Small intestine (tissue), 7 donors: ENCODE data around the gene GALNT9. TPM values are rescaled to one million over a fixed set of nuclear protein-coding genes. Genes with fewer than 3 reads are reported as not detected.

Experiments
- DNase-seq, 2 donors: peaks; one replicate each; pipeline versions ENCODE4 v3.0.0 to v3.0.0-alpha.2; 2013
- FAIRE-seq: peaks from 2 replicates; lab custom pipeline; 2012; peaks lifted over from hg19 to GRCh38; lab: Jason Lieb, UNC
- H3K27ac ChIP-seq, 3 donors: one replicate each; pipeline ENCODE4 v1.5.1; 2013; ENCODE audit warnings: low read length in 2 of 3, mild to moderate bottlenecking in 2 of 3, control low read depth in 1 of 3, inconsistent platforms in 1 of 3, low read depth in 1 of 3, moderate library complexity in 1 of 3
- H3K27me3 ChIP-seq, 3 donors: one replicate each; pipeline ENCODE4 v1.6.1; 2013; ENCODE audit warnings: low read length in 3 of 3, inconsistent platforms in 1 of 3; ENCODE audit not compliant: control insufficient read depth in 3 of 3, insufficient read depth in 3 of 3
- H3K36me3 ChIP-seq, 3 donors: one replicate each; pipeline ENCODE4 v1.6.1; 2013; ENCODE audit warnings: low read length in 3 of 3, inconsistent platforms in 1 of 3, low read depth in 1 of 3, mild to moderate bottlenecking in 1 of 3, moderate library complexity in 1 of 3; ENCODE audit not compliant: control insufficient read depth in 3 of 3, insufficient read depth in 2 of 3
- H3K4me1 ChIP-seq, 3 donors: one replicate each; pipeline ENCODE4 v1.6.1; 2013; ENCODE audit warnings: low read length in 2 of 3, inconsistent platforms in 1 of 3, low read depth in 1 of 3, mild to moderate bottlenecking in 1 of 3, moderate library complexity in 1 of 3; ENCODE audit not compliant: control insufficient read depth in 3 of 3, insufficient read depth in 2 of 3
- H3K4me3 ChIP-seq, 3 donors: one replicate each; pipeline ENCODE4 v1.5.1; 2013; ENCODE audit warnings: low read length in 3 of 3, control low read depth in 1 of 3, inconsistent platforms in 1 of 3, low read depth in 1 of 3, mild to moderate bottlenecking in 1 of 3, moderate library complexity in 1 of 3
- H3K9me3 ChIP-seq, 2 donors: one replicate each; pipeline ENCODE4 v1.6.1; 2013; ENCODE audit warnings: low read depth in 1 of 2, low read length in 1 of 2; ENCODE audit not compliant: control insufficient read depth in 2 of 2, insufficient read depth in 1 of 2
- WGBS, 3 donors: extraction: QIAGEN DNeasy Blood & Tissue Kit; methylation state at CpG; one replicate each; pipeline ENCODE4 v1.1.7; 2013; 5-methylcytosine and 5-hydroxymethylcytosine counted together
- polyA plus RNA-seq, 4 donors: library from polyadenylated mRNA; stranded (reverse) in 3 of 4; unstranded in 1 of 4; fragments of 200-250 nt in 3 of 4; fragments of 120-200 nt in 1 of 4; gene quantifications; one replicate each; pipeline versions ENCODE4 v1.2.1 to v1.2.3, GENCODE V29; 2013
- donor health status: healthy with polysubstance abuse.
- donor health status: control.
- donor health status: control.
- donor health status: Bipolar disorder and iron deficiency.
- donor health status: healthy.

Gene GALNT9
- polyA plus RNA-seq, 4 donors = 0.79 to 2.6 TPM; not detected in 2

DNA sequence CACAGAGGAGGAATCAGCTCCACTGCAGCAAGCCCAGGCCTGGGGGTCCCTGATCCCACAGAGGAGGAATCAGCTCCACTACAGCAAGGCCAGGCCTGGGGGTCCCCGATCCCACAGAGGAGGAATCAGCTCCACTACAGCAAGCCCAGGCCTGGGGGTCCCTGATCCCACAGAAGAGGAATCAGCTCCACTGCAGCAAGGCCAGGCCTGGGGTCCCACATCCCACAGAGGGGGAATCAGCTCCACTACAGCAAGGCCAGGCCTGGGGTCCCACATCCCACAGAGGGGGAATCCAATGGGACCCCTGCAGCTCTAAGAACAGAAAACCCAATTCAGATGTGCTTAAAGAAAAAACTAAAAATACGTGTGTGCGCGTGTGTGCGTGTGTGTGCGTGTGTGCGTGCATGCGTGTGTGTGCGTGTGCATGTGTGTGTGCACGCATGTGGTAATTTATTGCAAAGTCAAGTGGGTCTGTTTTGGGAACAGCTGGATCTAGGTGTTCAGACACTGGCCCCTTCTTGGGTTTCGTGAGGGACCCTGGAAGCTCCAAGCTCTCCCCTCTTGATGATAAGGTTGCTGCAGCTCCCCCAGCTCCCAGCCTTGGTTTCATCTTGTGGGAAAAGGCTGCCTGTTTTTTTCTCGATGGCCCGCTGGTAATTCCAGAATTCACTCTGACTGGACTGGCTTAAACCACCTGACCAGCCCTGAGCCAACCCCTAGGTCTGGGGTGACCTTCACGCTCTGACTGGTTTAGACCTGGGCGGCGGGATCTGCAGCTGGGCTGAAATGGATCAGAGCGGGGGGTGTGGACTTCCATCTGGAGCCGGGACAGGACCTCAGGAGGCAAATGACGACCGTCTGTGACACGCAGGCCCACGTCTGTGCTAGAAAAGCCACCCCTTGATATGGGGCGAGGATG lies 47.1 kb downstream of the GALNT9 start:
- Histone ChIP-seq H3K27me3 (peaks cover 0 to 45% (median 2%) of the 10 kb centered on the region in 3 donors), H3K27ac (no peak overlapping the region), H3K4me1 (peaks cover 0 to 18% (median 0%) of the 10 kb centered on the region in 3 donors), H3K36me3 (no peaks in the 10 kb centered on the region), H3K4me3 (no peak overlapping the region), H3K9me3 (no peaks in the 10 kb centered on the region)
- WGBS, 3 donors = 80 to 87% (median 81%) methylated on average over 22 to 23 of the region's 23 CpGs
- FAIRE-seq = no peak
- no peak for DNase-seq

DNA sequence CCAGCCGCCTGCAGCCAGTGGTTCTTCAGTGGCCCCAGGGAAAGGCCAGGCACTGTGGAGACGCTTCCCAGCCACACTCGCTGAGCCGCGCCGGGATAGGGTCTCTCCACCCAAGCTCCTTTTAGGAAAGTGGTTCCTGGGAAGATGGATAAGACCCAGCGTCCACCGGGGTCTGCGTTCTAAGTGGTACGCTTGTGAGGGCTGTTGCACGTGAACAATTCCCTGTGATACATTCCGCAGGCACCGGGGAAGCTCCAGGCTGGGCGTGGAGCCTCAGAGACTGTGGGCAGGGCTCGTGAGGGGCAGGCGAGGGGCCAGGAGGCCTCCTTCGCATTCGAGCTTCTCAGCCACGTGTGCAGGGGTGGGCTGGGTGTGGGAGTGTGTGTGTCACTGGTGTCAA lies 48.4 kb downstream of the GALNT9 start:
- peaks cover 0 to 34% (median 4%) of the 10 kb centered on the region in 3 donors for H3K27me3 ChIP-seq
- H3K9me3 ChIP-seq = no peaks in the 10 kb centered on the region
- H3K27ac ChIP-seq = no peak overlapping the region
- H3K36me3 ChIP-seq = no peaks in the 10 kb centered on the region
- no peak overlapping the region for H3K4me3 ChIP-seq
- WGBS, 3 donors = 54 to 60% (median 55%) methylated on average over 19 of the region's 19 CpGs
- no peak for FAIRE-seq
- H3K4me1 ChIP-seq = peaks cover 0 to 20% (median 0%) of the 10 kb centered on the region in 3 donors
- no peak for DNase-seq

- no peaks in the 10 kb centered on the region for H3K36me3 ChIP-seq
- H3K27ac ChIP-seq = peak overlapping the region in 1 of 3 donors; percentile 58
- peaks cover 0 to 20% (median 0%) of the 10 kb centered on the region in 3 donors for H3K4me1 ChIP-seq
- no peak overlapping the region for H3K4me3 ChIP-seq
- WGBS, 3 donors = 39 to 62% (median 55%) methylated on average over 11 to 12 of the region's 12 CpGs
- DNase-seq (no peak), FAIRE-seq (no peak)
- H3K27me3 ChIP-seq = peaks cover 0 to 28% (median 4%) of the 10 kb centered on the region in 3 donors
- H3K9me3 ChIP-seq = no peaks in the 10 kb centered on the region
Observed at GRCh38 chr12:132280406-132280805, 49.0 kb downstream of the GALNT9 start.

DNA sequence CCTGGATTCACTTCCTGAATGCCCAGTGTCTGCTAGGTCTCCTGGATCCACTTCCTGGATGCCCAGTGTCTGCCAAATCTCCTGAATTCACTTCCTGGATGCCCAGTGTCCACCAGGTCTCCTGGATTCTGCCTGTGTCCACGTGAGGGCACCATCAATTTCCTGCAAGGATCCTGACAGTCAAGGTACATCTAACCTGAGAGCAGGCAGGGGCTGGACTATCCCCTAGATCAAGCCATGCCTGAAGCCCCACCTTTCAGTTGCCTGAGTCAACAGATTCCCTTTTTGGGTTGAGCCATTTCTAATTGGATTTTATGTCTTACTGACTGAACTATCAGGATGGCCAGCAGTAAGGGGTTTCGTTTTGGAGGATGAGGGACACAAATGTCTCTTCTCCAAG lies 49.5 kb downstream of the GALNT9 start:
- Histone ChIP-seq H3K36me3 (no peaks in the 10 kb centered on the region), H3K9me3 (no peaks in the 10 kb centered on the region), H3K27ac (peak overlapping the region in 2 of 3 donors; percentile 3 to 58), H3K27me3 (peaks cover 0 to 23% (median 4%) of the 10 kb centered on the region in 3 donors), H3K4me3 (no peak overlapping the region), H3K4me1 (peaks cover 0 to 20% (median 0%) of the 10 kb centered on the region in 3 donors)
- FAIRE-seq = no peak
- DNase-seq = no peak
- WGBS, 3 donors = 56 to 69% (median 69%) methylated on average over 2 of the region's 2 CpGs

DNA sequence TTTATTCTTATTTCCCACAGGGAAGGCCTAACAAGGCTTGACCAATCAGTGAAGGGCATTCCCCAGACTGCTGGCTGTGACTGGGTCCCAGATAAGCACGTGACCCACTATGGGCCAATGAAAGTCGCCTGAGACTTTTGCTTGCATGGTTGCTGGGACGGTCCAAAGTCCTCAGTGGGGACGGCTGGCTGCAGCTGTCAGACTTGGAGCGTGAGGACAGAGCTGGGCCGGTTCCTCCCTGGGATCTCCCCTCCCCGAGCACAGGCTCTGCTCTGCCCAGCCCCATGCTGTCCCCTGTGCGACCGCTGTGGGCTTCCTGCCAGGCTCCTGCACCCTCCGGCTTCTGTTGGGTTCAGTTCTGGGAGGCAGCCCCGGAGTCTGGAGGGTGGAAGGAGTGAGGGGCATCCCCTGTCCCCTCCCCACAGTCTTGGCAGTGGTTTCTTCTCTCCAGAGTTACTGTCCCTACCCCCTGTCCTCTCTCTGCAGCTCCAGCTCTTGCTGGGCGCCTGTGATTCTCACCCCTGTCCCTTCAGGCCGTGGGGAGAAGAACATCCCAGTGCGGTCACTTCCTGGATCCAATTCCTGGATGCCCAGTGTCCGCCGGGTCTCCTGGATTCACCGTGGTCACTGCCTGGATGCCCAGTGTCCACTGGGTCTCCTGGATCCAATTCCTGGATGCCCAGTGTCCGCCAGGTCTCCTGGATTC lies 50.1 kb downstream of the GALNT9 start:
- DNase-seq (peak; percentile 58 to 65), FAIRE-seq (no peak)
- Histone ChIP-seq H3K27me3 (peaks cover 0 to 18% (median 4%) of the 10 kb centered on the region in 3 donors), H3K27ac (peak overlapping the region in 2 of 3 donors; percentile 3 to 58), H3K4me3 (no peak overlapping the region), H3K9me3 (no peaks in the 10 kb centered on the region), H3K4me1 (peaks cover 0 to 20% (median 0%) of the 10 kb centered on the region in 3 donors), H3K36me3 (no peaks in the 10 kb centered on the region)
- 41 to 58% (median 55%) methylated on average over 18 of the region's 18 CpGs for WGBS, 3 donors

DNA sequence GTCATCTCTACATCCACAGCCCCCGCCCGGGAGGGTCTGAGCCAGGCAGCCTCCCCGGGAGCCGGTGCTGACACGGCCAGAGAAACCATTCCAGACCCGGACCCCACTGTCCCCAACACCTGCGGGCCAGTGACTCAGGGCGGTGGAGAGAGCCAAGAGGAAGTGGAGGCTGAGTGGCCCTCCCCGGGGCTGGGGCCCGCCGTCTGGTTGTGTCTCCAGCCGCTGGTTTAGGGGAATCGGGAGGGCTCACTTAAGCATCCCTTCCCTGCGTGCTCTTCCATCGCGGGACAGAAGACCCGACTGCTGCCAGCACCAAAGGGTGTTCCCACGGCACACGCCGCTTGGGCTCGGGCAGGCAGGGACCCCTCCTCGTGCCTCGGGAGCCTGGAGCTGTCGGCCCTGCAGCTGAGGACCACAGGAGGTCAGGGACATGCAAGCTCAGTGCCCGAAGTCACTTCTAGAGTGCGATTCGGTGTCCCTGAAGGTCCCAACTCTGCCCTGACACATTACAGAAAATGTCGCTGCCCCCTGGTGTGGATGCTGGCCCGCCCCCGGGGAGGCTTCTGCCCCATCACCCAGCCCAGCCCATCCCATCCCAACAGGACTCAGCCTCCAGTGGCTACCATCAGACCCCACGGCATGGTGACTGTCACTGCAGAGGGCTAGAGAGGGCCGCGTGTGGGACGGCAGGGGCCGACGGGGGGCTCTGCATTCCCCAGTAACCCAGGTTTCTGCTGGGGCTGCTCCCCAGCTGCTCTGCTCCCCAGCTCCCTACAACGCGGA lies 50.8 kb downstream of the GALNT9 start:
- Histone ChIP-seq H3K36me3 (no peaks in the 10 kb centered on the region), H3K4me1 (peaks cover 0 to 20% (median 0%) of the 10 kb centered on the region in 3 donors), H3K27me3 (peaks cover 0 to 15% (median 4%) of the 10 kb centered on the region in 3 donors), H3K4me3 (peak overlapping the region in 1 of 3 donors; percentile 6), H3K27ac (peak overlapping the region in 2 of 3 donors; percentile 23 to 56), H3K9me3 (no peaks in the 10 kb centered on the region)
- FAIRE-seq (no peak), DNase-seq (no peak)
- WGBS, 3 donors = 58 to 78% (median 76%) methylated on average over 37 to 38 of the region's 38 CpGs

DNA sequence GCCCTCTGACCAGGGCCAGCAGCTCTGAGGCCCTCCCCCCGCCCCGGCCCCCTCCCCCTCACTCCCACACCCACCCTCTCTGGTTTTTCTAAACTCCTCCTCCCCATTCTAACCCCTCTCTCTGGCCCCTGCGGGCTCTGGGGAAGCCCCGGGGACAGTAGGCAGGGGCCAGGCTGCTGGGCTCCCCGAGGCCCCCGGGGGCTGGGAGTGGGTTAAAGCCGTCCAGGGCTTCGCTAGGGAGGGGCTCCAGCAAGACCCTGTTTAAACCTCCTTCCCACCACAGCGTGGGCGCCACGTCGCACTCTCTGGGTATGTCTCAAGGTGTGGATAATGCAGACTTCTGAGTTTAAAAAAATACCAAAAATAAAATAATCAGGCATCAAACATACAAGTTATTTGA lies 51.4 kb downstream of the GALNT9 start:
- peak overlapping the region in 1 of 3 donors; percentile 56 for H3K27ac ChIP-seq
- H3K9me3 ChIP-seq = no peaks in the 10 kb centered on the region
- FAIRE-seq (no peak), DNase-seq (no peak)
- WGBS, 3 donors = 39 to 48% (median 46%) methylated on average over 11 to 12 of the region's 12 CpGs
- peaks cover 0 to 23% (median 0%) of the 10 kb centered on the region in 3 donors for H3K4me1 ChIP-seq
- no peaks in the 10 kb centered on the region for H3K36me3 ChIP-seq
- H3K27me3 ChIP-seq = peaks cover 0 to 9% (median 2%) of the 10 kb centered on the region in 3 donors
- no peak overlapping the region for H3K4me3 ChIP-seq
